Cardiac fibroblast (primary cell): ENCODE data around the gene SLC12A4.

Experiments used
- DNase-seq, 2 donors: peaks; one replicate each; pipeline versions ENCODE4 v3.0.0 to v3.0.0-alpha.2; 2010; ENCODE audit warnings: low read depth in 2 of 2
- H3K4me3 ChIP-seq, 2 donors: replicated peaks in 1 of 2; 1 replicate in 1 of 2; 2 replicates in 1 of 2; pipeline ENCODE4 v1.5.1; 2011; ENCODE audit warnings: low read depth in 2 of 2, low read length in 2 of 2, mild to moderate bottlenecking in 2 of 2, moderate library complexity in 1 of 2
- CTCF ChIP-seq: IDR thresholded peaks from one replicate; pipeline ENCODE4 v1.5.1; 2011; ENCODE audit warnings: low read depth, mild to moderate bottlenecking, low read length, inconsistent platforms

SLC12A4 gene

GRCh38 chr16:67935101-67935401, 33.4 kb downstream of the SLC12A4 start:
- DNase-seq: no peak
- TF ChIP-seq CTCF: no peak
- H3K4me3 ChIP-seq: peak overlapping the region; percentile 92 to 97

- no peak for DNase-seq
- no peak for TF ChIP-seq CTCF
- H3K4me3 ChIP-seq: peak overlapping the region in 1 of 2 donors; percentile 97
These were observed 33.9 kb downstream of the SLC12A4 start for GRCh38 chr16:67934306-67935100.

GRCh38 chr16:67933805-67934204, 34.6 kb downstream of the SLC12A4 start:
- TF ChIP-seq CTCF: no peak
- no peak overlapping the region for H3K4me3 ChIP-seq
- DNase-seq: no peak

GRCh38 chr16:67932462-67932840, 36.0 kb downstream of the SLC12A4 start:
- no peak for TF ChIP-seq CTCF
- H3K4me3 ChIP-seq: no peak overlapping the region
- DNase-seq: no peak

- peak; percentile 27 for TF ChIP-seq CTCF
- H3K4me3 ChIP-seq: no peak within 1 kb of the TSS
- DNase-seq: no peak
These were observed 36.5 kb downstream of the SLC12A4 start, which contains the start of gene CTRL for GRCh38 chr16:67931712-67932461. Gene CTRL (minus strand): TSS chr16:67931862. CDS start chr16:67931852, 10 bp downstream.

GRCh38 chr16:67930678-67931211, 37.7 kb downstream of the SLC12A4 start:
- DNase-seq: no peak
- TF ChIP-seq CTCF: no peak
- H3K4me3 ChIP-seq: no peak overlapping the region
